ENCODE data around the gene CRACDL.
"Not testable (repeated sequence)": the region's sequence is repeated elsewhere in the genome, so short reads cannot be mapped to it uniquely, and the experiment has no call there.

CRACDL gene

DNA sequence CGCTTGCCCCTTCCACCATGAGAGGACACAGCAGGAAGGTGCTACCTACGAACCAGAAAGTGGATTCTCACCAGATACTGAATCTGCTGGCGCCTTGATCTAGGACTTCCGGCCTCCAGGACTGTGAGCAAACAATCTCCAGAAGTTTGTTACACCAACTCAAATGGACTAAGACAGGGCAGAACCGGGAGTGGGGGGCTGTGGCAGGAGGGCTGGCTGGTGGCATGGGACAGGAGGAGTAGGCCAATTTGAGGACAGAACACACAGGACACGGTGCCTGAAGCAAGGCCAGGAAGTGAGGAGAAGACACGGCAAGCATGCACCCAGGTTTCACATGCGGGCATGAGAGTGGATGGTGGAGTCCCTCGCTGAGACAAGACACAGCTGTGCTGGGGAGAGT lies 40.1 kb downstream of the CRACDL start:
- TF ChIP-seq ZNF274 (IDR thresholded peaks at IDR 0.05; ENCODE audit: low read depth, low read length), result no peak
- H3K4me3 ChIP-seq (ENCODE audit: low read length), result no peak overlapping the region

DNA sequence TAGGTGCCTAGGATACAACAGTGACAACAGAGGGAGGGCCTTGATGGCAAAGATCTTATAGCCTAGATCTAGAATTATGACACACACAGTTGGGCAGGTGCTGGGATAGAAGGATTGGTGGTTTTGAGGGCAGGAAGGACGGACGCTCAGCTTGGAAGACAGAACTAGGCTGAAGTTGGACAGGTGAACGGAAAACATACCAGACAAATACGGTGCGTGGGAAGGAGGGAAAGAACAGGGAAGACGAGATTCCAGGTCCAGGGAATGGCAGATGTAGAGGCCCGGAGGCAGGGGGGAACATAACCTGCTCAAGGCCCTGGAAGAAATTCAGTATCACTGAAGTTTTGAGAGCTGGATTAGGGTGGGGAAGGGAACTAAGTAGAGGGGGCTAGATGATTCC lies 40.8 kb downstream of the CRACDL start:
- TF ChIP-seq ZNF274 (IDR thresholded peaks at IDR 0.05; ENCODE audit: low read depth, low read length), result no peak

DNA sequence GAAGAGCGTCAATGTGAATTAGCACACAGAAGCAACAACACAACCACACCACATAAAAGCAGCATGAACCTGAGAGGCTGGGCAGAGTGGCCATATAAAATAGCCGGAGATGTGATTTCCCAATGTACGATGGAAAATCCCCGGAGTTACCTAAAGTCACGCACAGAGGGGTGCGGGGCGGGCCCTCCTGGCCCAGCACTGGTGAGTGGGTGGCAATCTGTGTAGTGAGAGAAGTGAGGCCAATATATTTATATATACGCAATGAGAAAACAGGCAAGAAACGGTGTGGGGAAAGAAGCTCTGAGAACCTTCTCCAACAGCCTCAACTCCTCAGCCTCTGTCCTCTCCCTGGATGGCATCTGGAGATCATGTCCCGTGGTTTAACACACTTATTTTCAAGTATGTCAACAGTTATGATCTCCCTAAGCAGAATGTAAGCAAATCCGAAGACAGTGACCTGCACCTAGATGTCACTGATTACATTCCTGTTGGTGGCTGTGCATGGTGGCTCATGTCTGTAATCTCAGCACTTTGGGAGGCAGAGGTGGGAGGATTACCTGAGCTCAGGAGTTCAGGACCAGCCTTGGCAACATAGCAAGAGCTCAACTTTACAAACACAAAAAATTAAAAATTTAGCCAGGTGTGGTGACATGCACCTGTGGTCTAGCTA lies 41.6 kb downstream of the CRACDL start:
- TF ChIP-seq ZNF274 (IDR thresholded peaks at IDR 0.05; ENCODE audit: low read depth, low read length), result no peak
- no peak overlapping the region for H3K4me3 ChIP-seq (ENCODE audit: low read length)

More for the DNA sequence above, 40.8 kb downstream of the CRACDL start:
- no peak overlapping the region for H3K4me3 ChIP-seq (ENCODE audit: low read length)

DNA sequence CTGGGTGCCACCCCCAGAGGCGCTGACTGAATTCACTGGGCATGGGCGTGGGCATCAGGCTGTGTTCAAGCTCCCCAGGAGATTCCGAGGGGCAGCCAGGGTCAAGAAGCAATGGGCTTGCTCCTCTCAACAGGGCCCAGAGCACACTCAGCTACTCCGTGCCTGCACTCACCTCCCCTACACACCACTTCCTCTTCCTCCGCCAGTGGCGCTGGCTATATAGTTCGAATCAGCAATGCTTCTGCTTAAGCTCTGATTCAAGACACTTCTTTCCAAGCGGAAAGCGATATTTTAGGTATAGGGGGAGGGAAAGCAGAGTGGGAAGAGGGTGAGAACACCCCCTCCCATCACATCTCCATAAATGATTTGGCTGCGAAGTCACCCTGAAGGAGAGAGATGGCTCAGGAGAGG lies 42.1 kb downstream of the CRACDL start:
- no peak overlapping the region for H3K4me3 ChIP-seq (ENCODE audit: low read length)

DNA sequence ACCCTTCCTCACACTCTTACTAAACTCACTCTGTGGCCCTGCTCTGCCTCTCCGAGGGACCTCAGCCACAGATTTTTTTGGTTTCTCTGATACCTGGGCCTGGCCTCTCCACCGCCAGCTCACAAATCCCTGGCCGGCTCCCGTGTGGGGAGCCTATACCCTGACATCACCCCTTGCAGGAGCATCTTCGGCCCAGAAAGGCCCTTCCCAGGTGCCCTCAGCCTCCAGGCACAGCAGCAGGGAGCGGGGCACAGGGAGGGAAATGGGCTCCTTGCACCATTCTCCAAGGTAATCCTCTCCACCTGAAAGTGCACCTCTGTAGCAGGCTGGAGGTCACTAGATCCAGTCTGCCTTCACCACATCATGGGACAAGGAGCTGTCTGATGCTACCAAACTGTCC lies 43.2 kb downstream of the CRACDL start:
- TF ChIP-seq ZNF274 (IDR thresholded peaks at IDR 0.05; ENCODE audit: low read depth, low read length), result no peak
- no peak overlapping the region for H3K4me3 ChIP-seq (ENCODE audit: low read length)

More for the DNA sequence above, 42.1 kb downstream of the CRACDL start:
- TF ChIP-seq ZNF274 (IDR thresholded peaks at IDR 0.05; ENCODE audit: low read depth, low read length), result no peak

DNA sequence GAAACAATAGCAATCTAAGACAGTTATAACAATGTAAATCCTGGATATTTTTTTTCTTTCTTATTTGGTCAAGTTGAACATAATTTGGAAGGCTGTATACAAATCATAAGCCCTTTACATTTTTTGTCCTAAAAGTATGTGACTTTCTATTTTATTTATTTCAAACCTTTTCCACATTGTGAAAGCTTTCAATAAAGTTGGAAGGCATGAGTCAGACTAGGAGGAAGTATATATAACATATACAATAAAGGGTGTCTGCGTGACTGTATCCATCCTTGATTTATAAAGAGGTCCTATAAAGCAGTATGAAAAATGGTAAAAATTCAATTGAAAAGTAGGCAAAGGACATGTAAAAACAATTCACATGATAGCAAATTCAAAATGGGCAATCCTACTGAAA lies 44.4 kb downstream of the CRACDL start:
- no peak overlapping the region for H3K4me3 ChIP-seq (ENCODE audit: low read length)
- TF ChIP-seq ZNF274 (IDR thresholded peaks at IDR 0.05; ENCODE audit: low read depth, low read length), result no peak

DNA sequence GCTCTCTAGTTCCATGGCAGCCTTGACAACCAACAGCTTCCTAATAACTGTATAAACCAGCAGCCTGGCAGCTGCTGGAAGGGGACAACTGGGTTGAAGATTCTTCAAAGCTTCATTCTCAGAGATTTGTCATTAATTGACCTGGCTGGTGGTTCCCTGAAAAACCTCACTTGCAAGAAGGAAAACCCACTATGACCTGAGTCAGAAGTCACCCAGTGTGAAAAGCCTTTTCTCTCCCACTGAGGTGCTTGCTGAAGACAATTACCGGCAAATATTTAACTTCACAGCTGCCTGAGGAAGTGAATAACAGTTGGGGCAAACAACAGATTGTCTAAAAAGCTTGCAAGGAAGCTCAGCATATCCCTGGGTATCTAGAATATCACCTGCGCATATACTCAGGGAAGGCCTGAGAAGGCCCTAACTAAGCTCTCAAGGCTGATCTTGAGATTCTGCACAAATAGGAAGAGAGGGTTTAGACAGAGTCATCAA lies 49.9 kb downstream of the CRACDL start:
- no peak overlapping the region for H3K4me3 ChIP-seq (ENCODE audit: low read length)
- no peak for TF ChIP-seq ZNF274 (IDR thresholded peaks at IDR 0.05; ENCODE audit: low read depth, low read length)

DNA sequence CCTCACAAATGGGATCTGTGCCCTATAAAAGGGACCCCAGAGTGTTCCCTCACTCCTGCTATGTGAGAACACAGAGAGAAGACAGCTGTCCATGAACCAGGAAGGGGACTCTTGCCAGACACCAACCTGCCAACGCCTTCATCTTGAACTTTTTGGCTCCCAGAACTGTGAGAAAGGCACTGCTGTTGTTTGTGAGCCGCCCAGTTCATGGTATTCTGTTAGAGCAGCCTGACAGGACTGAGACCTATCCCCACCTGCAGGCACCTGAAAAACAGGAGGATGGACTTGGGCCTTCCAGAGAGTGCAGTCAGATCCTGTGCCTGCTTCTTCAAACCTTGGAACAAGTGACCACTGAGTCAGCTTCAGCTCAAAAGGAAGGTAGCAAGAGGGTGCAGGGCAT lies 51.4 kb downstream of the CRACDL start:
- no peak overlapping the region for H3K4me3 ChIP-seq (ENCODE audit: low read length)
- TF ChIP-seq ZNF274 (IDR thresholded peaks at IDR 0.05; ENCODE audit: low read depth, low read length), result no peak

DNA sequence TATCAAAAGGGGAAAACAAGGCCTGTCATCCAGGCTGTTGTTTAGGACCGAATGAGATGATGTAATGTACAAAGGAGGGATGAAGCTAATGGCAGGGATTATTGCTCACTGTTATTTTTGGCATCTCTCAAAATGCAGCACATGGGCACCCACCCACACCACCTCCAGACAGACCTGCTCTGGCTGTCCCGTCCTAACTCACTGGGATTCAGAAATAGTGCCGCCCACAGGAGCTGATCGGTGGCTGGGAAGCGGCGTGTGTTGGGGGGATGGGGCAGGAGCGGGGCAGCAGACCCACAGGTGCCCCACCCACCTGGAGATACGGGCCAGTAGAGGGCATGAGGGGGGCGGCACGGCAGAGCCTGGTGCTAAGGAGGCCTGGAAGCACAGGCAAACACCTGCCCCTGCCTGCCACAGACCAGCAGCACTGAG lies 52.2 kb downstream of the CRACDL start:
- H3K4me3 ChIP-seq (ENCODE audit: low read length), result no peak overlapping the region
- TF ChIP-seq ZNF274 (IDR thresholded peaks at IDR 0.05; ENCODE audit: low read depth, low read length), result no peak

DNA sequence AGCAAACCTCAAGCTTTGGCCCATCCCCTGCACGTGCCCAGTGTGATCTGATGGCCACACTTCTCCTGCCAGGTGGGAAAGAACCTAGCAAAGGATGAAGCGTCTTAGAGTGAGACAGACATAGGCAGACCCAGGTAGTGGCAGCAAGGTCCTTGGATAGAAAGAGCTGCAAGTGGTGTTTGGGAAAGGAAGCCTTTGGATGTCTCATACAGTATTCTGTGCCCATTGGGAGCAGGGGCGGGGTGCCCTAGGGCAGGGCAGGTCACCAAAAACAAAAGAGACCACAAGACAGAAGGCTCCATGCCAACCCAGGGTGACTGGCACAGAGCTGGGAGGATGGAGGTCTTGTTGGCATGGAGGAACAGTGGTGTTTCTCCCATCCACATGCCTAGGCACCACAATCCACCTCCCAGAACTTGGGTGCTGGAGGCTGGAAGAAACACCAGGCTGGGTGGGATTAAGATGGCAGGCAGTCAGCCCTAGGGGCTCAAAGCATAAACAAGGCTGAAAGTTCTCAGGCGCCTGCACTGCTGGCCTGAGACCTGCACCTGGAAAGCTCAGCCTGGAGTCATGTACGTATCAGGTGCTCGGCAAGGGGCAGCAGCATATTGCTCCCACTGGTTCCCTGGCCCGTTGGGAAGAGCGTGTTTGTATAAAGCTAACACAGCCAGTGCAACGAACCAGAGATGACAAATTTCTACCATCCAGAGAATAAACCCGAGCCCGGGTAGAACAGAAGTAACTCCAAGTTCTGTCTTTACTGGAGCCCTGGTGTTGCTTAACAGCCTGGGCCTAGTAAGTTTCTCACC lies 52.9 kb downstream of the CRACDL start:
- H3K4me3 ChIP-seq (ENCODE audit: low read length), result no peak overlapping the region
- TF ChIP-seq ZNF274 (IDR thresholded peaks at IDR 0.05; ENCODE audit: low read depth, low read length), result no peak

DNA sequence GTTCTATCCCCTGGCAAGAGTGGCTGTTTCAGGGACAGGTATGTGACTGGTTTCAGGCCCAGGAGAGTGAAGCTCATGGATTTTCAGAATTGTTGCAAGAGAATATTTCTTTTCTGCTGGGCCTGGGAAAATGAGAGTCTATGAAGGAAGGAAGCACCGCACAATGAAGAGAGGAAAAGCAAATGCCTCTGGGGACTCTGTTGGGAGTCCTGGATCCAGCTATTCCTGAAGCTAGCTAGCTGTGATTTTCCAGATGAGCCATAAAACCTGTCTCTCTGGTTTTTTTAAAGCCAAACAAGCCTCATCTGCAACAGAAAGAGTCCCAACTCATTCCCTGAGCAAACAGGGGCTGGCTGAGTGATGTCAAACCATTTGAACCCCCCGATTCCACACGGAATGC lies 53.7 kb downstream of the CRACDL start:
- TF ChIP-seq ZNF274 (IDR thresholded peaks at IDR 0.05; ENCODE audit: low read depth, low read length), result no peak
- no peak overlapping the region for H3K4me3 ChIP-seq (ENCODE audit: low read length)

DNA sequence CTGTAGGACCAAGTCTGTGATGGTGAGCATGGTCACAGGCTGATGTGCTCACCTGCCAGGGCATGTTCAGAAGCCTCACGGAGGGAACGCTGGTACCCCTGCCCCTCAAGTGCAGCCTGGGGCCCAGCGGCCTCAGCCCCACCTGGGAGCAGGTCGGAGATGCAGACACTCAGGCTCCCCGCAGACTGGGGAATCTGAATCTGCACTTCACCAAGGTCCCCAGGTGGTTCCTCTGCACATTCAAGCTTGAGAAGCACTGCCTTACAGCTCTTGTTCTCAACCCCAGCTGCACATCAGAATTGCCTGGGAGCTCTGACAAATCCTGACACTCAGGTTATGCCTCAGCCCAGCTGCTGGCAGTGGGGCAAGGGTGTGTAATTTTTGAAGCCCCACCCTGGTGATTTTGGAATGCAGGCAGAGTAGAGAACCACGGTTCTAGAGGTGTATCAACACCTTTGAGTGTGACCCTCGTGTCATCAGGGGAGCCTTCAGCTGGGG lies 54.8 kb downstream of the CRACDL start:
- H3K4me3 ChIP-seq (ENCODE audit: low read length), result no peak overlapping the region
- no peak for TF ChIP-seq ZNF274 (IDR thresholded peaks at IDR 0.05; ENCODE audit: low read depth, low read length)

DNA sequence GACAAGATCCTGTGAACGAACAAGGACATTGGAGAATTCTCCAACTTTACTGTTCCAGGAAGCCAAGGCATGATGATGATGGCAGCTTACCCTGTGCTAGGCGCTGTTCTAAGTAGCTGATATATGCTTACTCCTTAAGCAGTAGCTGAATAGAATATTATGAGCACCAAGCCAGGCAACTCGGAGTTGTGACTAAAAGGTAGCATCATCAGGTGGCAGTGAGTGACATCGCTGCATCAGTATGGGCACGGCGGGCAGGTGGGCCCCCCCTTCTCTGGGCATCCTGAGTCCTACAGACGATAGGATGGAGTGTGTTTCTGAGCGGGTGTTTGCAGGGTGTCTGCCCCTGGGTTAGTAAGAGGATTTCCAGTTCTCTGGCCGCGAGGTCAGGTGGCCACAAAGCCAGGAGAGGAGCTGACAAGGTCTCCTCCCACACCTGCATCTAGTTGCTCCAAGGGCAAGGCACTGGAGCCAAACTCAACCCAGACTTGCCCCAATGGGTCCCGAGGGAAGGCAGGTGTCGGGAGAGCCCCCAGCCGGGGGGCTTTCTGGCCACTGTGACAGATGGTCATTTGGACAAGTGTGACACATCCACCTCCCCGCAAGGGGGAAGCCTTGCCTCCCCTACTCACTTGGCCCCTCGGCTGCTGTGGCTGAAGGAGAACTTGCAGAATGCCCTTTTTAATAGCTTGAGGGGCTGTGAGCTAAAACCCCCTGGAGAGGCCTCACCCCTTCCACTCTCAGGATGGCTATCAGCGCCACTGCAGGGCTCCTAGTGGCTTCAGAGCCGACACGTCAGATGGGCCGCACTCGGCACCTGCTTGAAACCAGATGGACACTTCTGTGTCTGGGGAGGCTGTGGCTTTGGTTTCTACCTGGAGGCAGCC lies 55.5 kb downstream of the CRACDL start:
- no peak for TF ChIP-seq ZNF274 (IDR thresholded peaks at IDR 0.05; ENCODE audit: low read depth, low read length)
- no peak overlapping the region for H3K4me3 ChIP-seq (ENCODE audit: low read length)

DNA sequence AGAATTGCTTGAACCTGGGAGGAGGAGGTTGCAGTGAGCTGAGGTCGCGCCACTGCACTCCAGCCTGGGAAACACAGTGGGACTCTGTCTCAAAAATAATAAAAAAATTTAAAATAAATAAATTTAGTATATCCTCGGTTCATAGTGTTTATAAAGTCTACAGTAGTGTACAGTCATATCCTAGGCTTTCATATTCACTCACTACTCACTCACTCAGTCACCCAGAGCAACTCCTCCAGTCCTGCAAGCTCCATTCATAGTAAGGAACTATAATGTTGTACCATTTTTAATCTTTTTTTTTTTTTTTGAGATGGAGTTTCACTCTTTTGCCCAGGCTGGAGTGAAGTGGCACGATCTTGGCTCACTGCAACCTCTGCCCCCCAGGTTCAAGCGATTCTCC lies 58.4 kb downstream of the CRACDL start:
- not testable (repeated sequence) for H3K4me3 ChIP-seq (ENCODE audit: low read length)
